Muscle of leg (tissue), 11 donors: Measurements from ENCODE around the gene PAIP2. TPM values are rescaled to one million over a fixed set of nuclear protein-coding genes. Genes with fewer than 3 reads are reported as not detected.
"Not testable (repeated sequence)": the region's sequence is repeated elsewhere in the genome, so short reads cannot be mapped to it uniquely, and the experiment has no call there.

Experiments
- DNase-seq: peaks from one replicate; pipeline ENCODE4 v3.0.0; 2013
- H3K27ac ChIP-seq: one replicate; pipeline ENCODE4 v1.5.1; 2013; ENCODE audit warnings: mild to moderate bottlenecking, low read length, control low read depth
- H3K27me3 ChIP-seq: one replicate; pipeline ENCODE4 v1.6.1; 2013; ENCODE audit warnings: low read length; ENCODE audit not compliant: control insufficient read depth, insufficient read depth
- H3K36me3 ChIP-seq: one replicate; pipeline ENCODE4 v1.6.1; 2013; ENCODE audit warnings: low read length; ENCODE audit not compliant: control insufficient read depth, insufficient read depth
- H3K4me1 ChIP-seq: one replicate; pipeline ENCODE4 v1.6.1; 2013; ENCODE audit warnings: low read length; ENCODE audit not compliant: control insufficient read depth, insufficient read depth
- H3K4me3 ChIP-seq: one replicate; pipeline ENCODE4 v1.5.1; 2013; ENCODE audit warnings: low read length, control low read depth
- H3K9me3 ChIP-seq: replicated peaks from 2 replicates; pipeline ENCODE4 v1.6.1; 2013; ENCODE audit warnings: low read depth, low read length; ENCODE audit not compliant: control insufficient read depth
- WGBS: methylation state at CpG from one replicate; pipeline ENCODE4 v1.1.5; 2013; ENCODE audit warnings: missing lambda C conversion rate; ENCODE audit not compliant: insufficient coverage; 5-methylcytosine and 5-hydroxymethylcytosine counted together
- polyA plus RNA-seq, 8 donors: library from polyadenylated mRNA; unstranded; fragments of 120-200 nt; gene quantifications; one replicate each; pipeline versions ENCODE4 v1.2.1 to v1.2.3, GENCODE V29; 2013; ENCODE audit warnings: inconsistent platforms in 1 of 8, low replicate concordance in 1 of 8; ENCODE audit not compliant: insufficient read length in 8 of 8, insufficient read depth in 1 of 8
- total RNA-seq: library from RNA; stranded (reverse); fragments of 120-200 nt; gene quantifications from one replicate; pipeline ENCODE4 v1.2.4, GENCODE V29; 2013

The PAIP2 gene
- total and polyA plus RNA-seq, 9 donors = 54.0 to 146 (median 120) TPM

DNA sequence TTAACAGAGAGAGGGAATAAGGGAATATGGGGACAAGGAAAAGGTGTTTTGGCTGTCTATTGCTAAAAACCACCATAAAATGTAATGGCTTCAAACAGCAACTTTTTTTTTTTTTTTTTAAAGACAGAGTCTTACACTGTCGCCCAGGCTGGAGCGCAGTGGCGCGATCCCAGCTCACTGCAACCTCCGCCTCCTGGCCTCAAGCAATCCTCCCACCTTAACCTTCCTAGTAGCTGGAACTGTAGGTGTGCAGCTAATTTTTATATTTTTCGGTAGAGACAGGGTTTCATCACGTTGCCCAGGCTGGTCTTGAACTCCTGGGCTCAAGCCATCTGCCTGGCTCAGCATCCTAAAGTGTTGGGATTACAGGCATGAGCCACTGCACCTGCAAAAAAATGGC is 66.5 kb downstream of the PAIP2 start:
- 78% methylated on average over 2 of the region's 7 CpGs for WGBS
- Histone ChIP-seq H3K4me1 (peaks cover 11% of the 10 kb centered on the region), H3K9me3 (no peaks in the 10 kb centered on the region), H3K36me3 (peaks cover 16% of the 10 kb centered on the region), H3K27ac (no peak overlapping the region), H3K27me3 (no peaks in the 10 kb centered on the region), H3K4me3 (no peak overlapping the region)
- no peak for DNase-seq

- WGBS = no CpG with 5 or more reads among the region's 5 CpGs
- H3K27ac ChIP-seq = not testable (repeated sequence)
Observed at GRCh38 chr5:139409116-139409515, 67.5 kb downstream of the PAIP2 start.

DNA sequence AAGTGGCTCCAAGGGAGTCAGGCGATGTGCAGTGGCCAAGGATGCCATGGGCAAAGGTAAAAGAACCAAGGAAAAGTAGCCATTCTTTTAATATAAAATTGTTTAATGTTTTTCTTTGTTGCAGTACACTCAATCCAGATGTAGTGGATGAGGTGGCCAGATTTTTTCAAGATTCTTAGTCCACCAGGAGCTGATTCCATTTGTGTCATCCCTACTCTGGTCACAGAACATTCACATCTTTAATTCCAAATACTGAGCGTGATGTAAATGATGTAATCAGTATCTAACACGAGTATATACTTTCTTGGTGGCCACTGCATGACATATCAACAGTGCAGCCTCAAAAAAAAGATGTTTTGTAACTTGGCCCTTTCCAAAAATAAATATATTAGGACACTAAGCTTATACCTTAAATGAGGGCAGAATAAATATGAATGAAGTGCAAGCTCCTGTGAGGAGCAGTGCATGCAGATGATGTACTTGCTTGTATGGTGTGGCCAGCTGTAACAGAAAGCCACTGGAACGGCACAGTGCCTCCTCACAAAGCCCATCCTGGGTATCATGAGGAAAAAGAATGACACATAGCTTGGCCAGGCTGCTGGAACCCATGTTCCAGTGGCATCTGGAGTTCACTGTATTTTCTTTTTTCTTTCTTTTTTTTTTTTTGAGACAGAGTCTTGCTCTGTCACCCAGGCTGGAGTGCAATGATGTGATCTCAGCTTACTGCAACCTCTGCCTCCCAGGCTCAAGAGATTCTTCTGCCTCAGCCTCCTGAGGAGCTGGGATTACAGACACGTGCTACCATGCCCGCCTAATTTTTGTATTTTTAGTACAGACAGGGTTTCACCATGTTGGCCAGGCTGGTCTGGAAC is 68.7 kb downstream of the PAIP2 start:
- H3K27ac ChIP-seq = no peak overlapping the region

More at GRCh38 chr5:139409116-139409515, 67.5 kb downstream of the PAIP2 start:
- H3K4me3 ChIP-seq, DNase-seq, H3K9me3 ChIP-seq, H3K27me3 ChIP-seq: not testable (repeated sequence)
- H3K4me1 ChIP-seq = peaks cover 15% of the 10 kb centered on the region
- peaks cover 22% of the 10 kb centered on the region for H3K36me3 ChIP-seq

GRCh38 chr5:139410993-139411828 is 69.6 kb downstream of the PAIP2 start:
- WGBS = 25% methylated on average over 2 of the region's 17 CpGs
- no peak overlapping the region for H3K4me3 ChIP-seq

More for the DNA sequence above, 68.7 kb downstream of the PAIP2 start:
- Histone ChIP-seq H3K4me1 (peaks cover 23% of the 10 kb centered on the region), H3K36me3 (peaks cover 23% of the 10 kb centered on the region), H3K9me3 (no peaks in the 10 kb centered on the region), H3K27me3 (no peaks in the 10 kb centered on the region), H3K4me3 (no peak overlapping the region)
- no peak for DNase-seq
- 39% methylated on average over 2 of the region's 6 CpGs for WGBS

GRCh38 chr5:139413153-139413552 is 71.5 kb downstream of the PAIP2 start:
- H3K9me3 ChIP-seq = no peaks in the 10 kb centered on the region
- peaks cover 34% of the 10 kb centered on the region for H3K36me3 ChIP-seq
- H3K4me3 ChIP-seq = no peak overlapping the region
- peaks cover 45% of the 10 kb centered on the region for H3K4me1 ChIP-seq
- 100% methylated on average over 1 of the region's 6 CpGs for WGBS
- no peaks in the 10 kb centered on the region for H3K27me3 ChIP-seq
- H3K27ac ChIP-seq = no peak overlapping the region
- DNase-seq = no peak

More at GRCh38 chr5:139410993-139411828, 69.6 kb downstream of the PAIP2 start:
- Histone ChIP-seq H3K4me1 (peaks cover 32% of the 10 kb centered on the region), H3K36me3 (peaks cover 25% of the 10 kb centered on the region), H3K9me3 (no peaks in the 10 kb centered on the region), H3K27ac (no peak overlapping the region), H3K27me3 (no peaks in the 10 kb centered on the region)
- DNase-seq = no peak

DNA sequence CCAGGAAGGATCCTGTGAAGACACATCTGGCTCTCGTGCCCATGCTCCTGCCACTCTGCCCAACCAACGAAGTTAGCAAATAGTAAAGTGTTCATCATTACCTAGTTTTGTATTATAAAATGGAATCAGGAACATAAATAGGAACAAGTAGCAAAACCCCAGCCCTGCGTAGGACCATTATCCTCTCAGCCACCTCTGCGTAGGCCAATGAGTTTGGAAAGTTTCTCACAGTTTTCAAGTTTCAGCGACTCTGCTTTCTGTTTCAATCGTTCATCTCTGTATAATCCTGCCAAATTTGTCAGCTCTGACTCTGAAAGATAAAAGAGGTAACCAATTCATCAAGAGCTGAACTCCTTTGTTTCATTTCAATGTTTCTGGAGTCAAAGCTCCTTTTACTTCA is 72.3 kb downstream of the PAIP2 start:
- peaks cover 51% of the 10 kb centered on the region for H3K4me1 ChIP-seq
- no CpG with 5 or more reads among the region's 6 CpGs for WGBS
- H3K36me3 ChIP-seq = peaks cover 42% of the 10 kb centered on the region
- H3K4me3 ChIP-seq = no peak overlapping the region
- H3K27me3 ChIP-seq = no peaks in the 10 kb centered on the region
- H3K9me3 ChIP-seq = no peaks in the 10 kb centered on the region
- DNase-seq = no peak
- peak overlapping the region; percentile 94 for H3K27ac ChIP-seq

- peak overlapping the region; percentile 94 for H3K27ac ChIP-seq
- peaks cover 57% of the 10 kb centered on the region for H3K4me1 ChIP-seq
- H3K9me3 ChIP-seq = no peaks in the 10 kb centered on the region
- no peaks in the 10 kb centered on the region for H3K27me3 ChIP-seq
- no peak overlapping the region for H3K4me3 ChIP-seq
- peaks cover 48% of the 10 kb centered on the region for H3K36me3 ChIP-seq
- WGBS = 68% methylated on average over 4 of the region's 9 CpGs
- DNase-seq = peak; percentile 89
Observed at GRCh38 chr5:139414581-139415130, 73.0 kb downstream of the PAIP2 start.

GRCh38 chr5:139415221-139415861 is 73.7 kb downstream of the PAIP2 start:
- Histone ChIP-seq H3K4me1 (peaks cover 61% of the 10 kb centered on the region), H3K9me3 (no peaks in the 10 kb centered on the region), H3K27me3 (no peaks in the 10 kb centered on the region), H3K36me3 (peaks cover 53% of the 10 kb centered on the region), H3K27ac (peak overlapping the region; percentile 94), H3K4me3 (no peak overlapping the region)
- 64% methylated on average over 8 of the region's 8 CpGs for WGBS
- peak; percentile 44 for DNase-seq

- Histone ChIP-seq H3K9me3 (no peaks in the 10 kb centered on the region), H3K4me1 (peaks cover 61% of the 10 kb centered on the region), H3K27me3 (no peaks in the 10 kb centered on the region), H3K27ac (peak overlapping the region; percentile 94), H3K4me3 (no peak overlapping the region), H3K36me3 (peaks cover 54% of the 10 kb centered on the region)
- no peak for DNase-seq
Observed at GRCh38 chr5:139415869-139416268, 74.2 kb downstream of the PAIP2 start.
